HL-60/S4 (cell line): ENCODE measurements around the gene TNFAIP3.
"Not testable (repeated sequence)": the region's sequence is repeated elsewhere in the genome, so short reads cannot be mapped to it uniquely, and the experiment has no call there.

Source experiments
- in situ Hi-C: fragments of 300-500 bp; cut with MboI; formaldehyde crosslinking; loops from 2 replicates; pipeline ENCODE4 v1.14.3; 2022; ENCODE audit warnings: low sequenced_read_pairs

TNFAIP3 gene

GRCh38 chr6:137877113-137877512 is 10.1 kb downstream of the TNFAIP3 start:
- in situ Hi-C loops: no loop called here

GRCh38 chr6:137877606-137878005 is 10.5 kb downstream of the TNFAIP3 start:
- in situ Hi-C loops: no loop called here

GRCh38 chr6:137878029-137878428 is 11.0 kb downstream of the TNFAIP3 start:
- in situ Hi-C loops: no loop called here

- in situ Hi-C loops: no loop called here
Measured at GRCh38 chr6:137878486-137879285, 11.6 kb downstream of the TNFAIP3 start.

- in situ Hi-C loops: no loop called here
Measured at GRCh38 chr6:137879299-137879698, 12.2 kb downstream of the TNFAIP3 start.

- in situ Hi-C loops: no loop called here
Measured at GRCh38 chr6:137879885-137880745, 13.1 kb downstream of the TNFAIP3 start.

GRCh38 chr6:137880746-137881521 is 13.9 kb downstream of the TNFAIP3 start:
- in situ Hi-C loops: no loop called here

GRCh38 chr6:137881522-137881886 is 14.4 kb downstream of the TNFAIP3 start:
- in situ Hi-C loops: no loop called here

GRCh38 chr6:137882225-137882961 is 15.3 kb downstream of the TNFAIP3 start:
- in situ Hi-C loops: no loop called here

- in situ Hi-C loops: no loop called here
Measured at GRCh38 chr6:137883400-137884148, 16.5 kb downstream of the TNFAIP3 start.

- in situ Hi-C loops: no loop called here
Measured at GRCh38 chr6:137884149-137884909, 17.3 kb downstream of the TNFAIP3 start.

- in situ Hi-C loops: not testable (repeated sequence)
Measured at GRCh38 chr6:137884910-137885229, 17.8 kb downstream of the TNFAIP3 start.

GRCh38 chr6:137886226-137886625 is 19.2 kb downstream of the TNFAIP3 start:
- in situ Hi-C loops: not testable (repeated sequence)

GRCh38 chr6:137890983-137891537 is 24.0 kb downstream of the TNFAIP3 start:
- in situ Hi-C loops: no loop called here

GRCh38 chr6:137892271-137892708 is 25.2 kb downstream of the TNFAIP3 start:
- in situ Hi-C loops: no loop called here

GRCh38 chr6:137893181-137893580 is 26.1 kb downstream of the TNFAIP3 start:
- in situ Hi-C loops: no loop called here

- in situ Hi-C loops: no loop called here
Measured at GRCh38 chr6:137893726-137894125, 26.7 kb downstream of the TNFAIP3 start.

GRCh38 chr6:137894378-137894777 is 27.3 kb downstream of the TNFAIP3 start:
- in situ Hi-C loops: not testable (repeated sequence)
